KMS-11 (cell line): Measurements from ENCODE around the gene SLC2A4RG.

Experiments used
- H2AFZ ChIP-seq: fragments of 200-600 bp; sonication (generic); 2 replicates; pipeline ENCODE4 v1.6.1; 2016; ENCODE audit warnings: antibody characterized with exemption, mixed run types, low read depth
- H3K27ac ChIP-seq: fragments of 200-600 bp; sonication (generic); 2 replicates; pipeline ENCODE4 v1.6.1; 2016; ENCODE audit warnings: mild to moderate bottlenecking, mixed run types
- H3K27me3 ChIP-seq: fragments of 200-600 bp; sonication (generic); 2 replicates; pipeline ENCODE4 v1.6.1; 2017; ENCODE audit warnings: mild to moderate bottlenecking, low read depth, mixed run types, moderate library complexity; ENCODE audit not compliant: insufficient read depth
- H3K36me3 ChIP-seq: fragments of 200-600 bp; sonication (generic); 2 replicates; pipeline ENCODE4 v1.6.1; 2017; ENCODE audit warnings: mild to moderate bottlenecking, mixed run types; ENCODE audit not compliant: insufficient read depth
- H3K4me1 ChIP-seq: fragments of 200-600 bp; sonication (generic); 2 replicates; pipeline ENCODE4 v1.6.1; 2016; ENCODE audit warnings: mild to moderate bottlenecking, low read depth, mixed run types; ENCODE audit not compliant: poor library complexity, severe bottlenecking
- H3K4me2 ChIP-seq: fragments of 200-600 bp; sonication (generic); 2 replicates; pipeline ENCODE4 v1.7.0; 2016; ENCODE audit warnings: mild to moderate bottlenecking, mixed run types
- H3K4me3 ChIP-seq: fragments of 200-600 bp; sonication (generic); IDR thresholded peaks from 2 replicates; pipeline ENCODE4 v1.6.1; 2017; ENCODE audit warnings: low read depth, low read length, mixed read lengths; ENCODE audit not compliant: insufficient read depth
- H3K79me2 ChIP-seq: fragments of 200-600 bp; sonication (generic); 2 replicates; pipeline ENCODE4 v1.6.1; 2016; ENCODE audit warnings: low read depth, mixed run types; ENCODE audit not compliant: insufficient read depth
- H3K9ac ChIP-seq: fragments of 200-600 bp; sonication (generic); 2 replicates; pipeline ENCODE4 v1.6.1; 2016; ENCODE audit warnings: mild to moderate bottlenecking, mixed run types
- H4K20me1 ChIP-seq: fragments of 200-600 bp; sonication (generic); 2 replicates; pipeline ENCODE4 v1.6.1; 2016; ENCODE audit warnings: mild to moderate bottlenecking, mixed run types; ENCODE audit not compliant: insufficient read depth
- TF ChIP-seq, protein P1 (sequence below): fragments of 200-600 bp; sonication (generic); conservative IDR thresholded peaks from 2 replicates; pipeline ENCODE4 v1.6.1; 2017; ENCODE audit warnings: low read depth, mild to moderate bottlenecking, antibody characterized with exemption, low read length, moderate library complexity, mixed read lengths

SLC2A4RG gene

DNA sequence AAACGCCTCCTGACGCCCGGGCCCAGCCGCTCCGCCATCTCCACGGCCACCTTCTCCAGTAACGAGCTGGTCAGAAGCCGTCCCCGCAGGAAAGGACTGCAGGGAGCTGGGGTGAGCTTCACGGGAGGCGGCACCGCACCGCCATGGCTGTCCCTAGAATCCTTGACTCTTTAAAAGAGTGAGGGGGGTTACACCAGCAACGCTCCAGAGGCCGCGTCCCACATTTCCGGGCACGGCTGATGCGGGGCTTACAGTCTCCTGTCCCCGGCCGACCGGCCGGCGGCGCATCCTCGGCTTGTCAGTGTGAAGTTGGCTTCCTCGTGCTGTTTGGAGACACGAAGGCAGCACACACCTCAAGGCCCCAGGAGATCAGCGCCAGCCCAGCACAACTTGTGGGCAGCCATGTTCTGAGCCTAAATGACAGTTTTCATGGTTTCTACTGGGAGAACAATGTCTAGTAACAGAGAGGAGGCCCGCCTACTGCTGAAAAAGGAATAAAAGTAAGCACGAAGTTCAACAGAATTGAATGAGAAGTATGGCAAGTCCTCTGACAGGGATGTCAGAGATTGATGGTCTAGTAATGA is 30.4 kb downstream of the SLC2A4RG start:
- no peak overlapping the region for H3K4me2 ChIP-seq
- no peak overlapping the region for H3K9ac ChIP-seq
- TF ChIP-seq, protein P1, sequence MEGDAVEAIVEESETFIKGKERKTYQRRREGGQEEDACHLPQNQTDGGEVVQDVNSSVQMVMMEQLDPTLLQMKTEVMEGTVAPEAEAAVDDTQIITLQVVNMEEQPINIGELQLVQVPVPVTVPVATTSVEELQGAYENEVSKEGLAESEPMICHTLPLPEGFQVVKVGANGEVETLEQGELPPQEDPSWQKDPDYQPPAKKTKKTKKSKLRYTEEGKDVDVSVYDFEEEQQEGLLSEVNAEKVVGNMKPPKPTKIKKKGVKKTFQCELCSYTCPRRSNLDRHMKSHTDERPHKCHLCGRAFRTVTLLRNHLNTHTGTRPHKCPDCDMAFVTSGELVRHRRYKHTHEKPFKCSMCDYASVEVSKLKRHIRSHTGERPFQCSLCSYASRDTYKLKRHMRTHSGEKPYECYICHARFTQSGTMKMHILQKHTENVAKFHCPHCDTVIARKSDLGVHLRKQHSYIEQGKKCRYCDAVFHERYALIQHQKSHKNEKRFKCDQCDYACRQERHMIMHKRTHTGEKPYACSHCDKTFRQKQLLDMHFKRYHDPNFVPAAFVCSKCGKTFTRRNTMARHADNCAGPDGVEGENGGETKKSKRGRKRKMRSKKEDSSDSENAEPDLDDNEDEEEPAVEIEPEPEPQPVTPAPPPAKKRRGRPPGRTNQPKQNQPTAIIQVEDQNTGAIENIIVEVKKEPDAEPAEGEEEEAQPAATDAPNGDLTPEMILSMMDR, result no peak

DNA sequence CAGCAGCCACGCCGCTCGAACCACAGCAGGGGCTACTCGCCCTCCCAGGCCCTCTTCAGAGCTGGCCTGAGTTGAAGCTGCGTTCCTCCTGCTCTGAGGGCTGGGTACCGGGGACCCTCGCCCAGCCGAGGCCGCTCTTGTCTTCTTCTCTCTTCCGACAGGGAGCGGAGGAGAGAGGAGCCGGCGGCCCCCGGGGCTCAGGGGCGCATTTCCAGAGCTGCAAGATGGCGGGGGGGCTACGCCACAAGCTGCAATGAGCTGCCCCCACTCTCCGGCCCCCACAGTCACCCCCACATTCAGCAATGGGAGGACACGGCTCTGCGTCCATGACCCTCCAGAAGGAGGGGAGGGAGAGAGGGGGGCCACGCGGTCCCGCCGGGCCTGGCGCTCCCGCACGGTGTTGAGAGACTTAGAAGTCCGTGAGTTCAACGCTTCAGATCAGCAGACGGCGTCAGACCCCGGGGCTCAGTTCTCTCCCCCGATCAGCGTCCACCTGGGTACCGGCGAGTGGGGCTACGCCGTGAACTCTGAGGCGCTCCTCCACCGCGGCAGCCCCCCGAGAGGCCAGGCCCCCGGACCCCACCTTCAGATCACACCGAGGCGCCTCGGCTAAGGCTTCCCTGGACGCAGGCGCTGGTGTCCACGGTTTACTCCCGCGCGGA is 31.6 kb downstream of the SLC2A4RG start:
- no peak overlapping the region for H3K27ac ChIP-seq
- no peak overlapping the region for H3K9ac ChIP-seq
- H3K27me3 ChIP-seq, result peaks cover 79% of the 10 kb centered on the region
- H3K4me2 ChIP-seq, result no peak overlapping the region
- H4K20me1 ChIP-seq, result no peaks in the 10 kb centered on the region
- H3K4me3 ChIP-seq, result no peak overlapping the region
- no peaks in the 10 kb centered on the region for H3K36me3 ChIP-seq
- H3K4me1 ChIP-seq, result no peaks in the 10 kb centered on the region
- no peaks in the 10 kb centered on the region for H3K79me2 ChIP-seq
- TF ChIP-seq, protein P1, result no peak
- no peak overlapping the region for H2AFZ ChIP-seq

More for the DNA sequence above, 30.4 kb downstream of the SLC2A4RG start:
- H2AFZ ChIP-seq, result no peak overlapping the region
- peaks cover 89% of the 10 kb centered on the region for H3K27me3 ChIP-seq
- no peaks in the 10 kb centered on the region for H4K20me1 ChIP-seq
- no peak overlapping the region for H3K27ac ChIP-seq
- H3K4me1 ChIP-seq, result no peaks in the 10 kb centered on the region
- H3K79me2 ChIP-seq, result no peaks in the 10 kb centered on the region
- no peaks in the 10 kb centered on the region for H3K36me3 ChIP-seq
- H3K4me3 ChIP-seq, result no peak overlapping the region

DNA sequence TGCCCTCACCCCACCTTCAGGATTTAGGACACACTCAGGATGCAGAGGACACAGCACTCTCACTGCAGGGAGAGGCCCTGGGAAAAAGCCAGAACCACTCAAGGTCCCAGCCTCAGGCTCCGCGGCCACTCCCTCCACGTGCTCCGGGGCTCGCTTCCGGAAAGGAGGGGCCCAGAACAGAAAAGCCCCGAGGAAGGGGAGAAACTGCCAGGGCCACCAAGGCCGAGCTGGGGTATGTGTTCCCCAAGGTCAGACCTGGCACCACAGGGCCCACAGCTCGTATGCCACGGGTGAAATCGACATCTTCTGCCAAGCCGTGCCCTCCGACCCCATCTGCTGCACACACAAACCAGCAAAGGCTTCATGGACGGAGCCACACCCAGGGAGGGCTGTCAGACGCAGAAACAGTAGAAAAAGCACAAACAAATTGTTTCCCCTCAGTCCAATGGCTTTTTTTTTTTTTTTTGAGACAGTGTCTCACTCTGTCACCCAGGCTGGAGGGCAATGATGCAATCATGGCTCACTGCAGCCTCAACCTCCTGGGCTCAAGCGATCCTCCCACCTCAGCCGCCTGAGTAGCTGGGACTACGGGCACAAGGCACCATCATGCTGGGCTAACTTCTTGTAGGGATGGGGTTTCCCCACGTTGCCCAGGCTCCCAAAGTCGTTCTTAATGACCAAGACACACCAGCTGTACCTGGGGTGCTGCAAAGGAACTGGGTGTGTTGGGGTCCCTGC is 33.4 kb downstream of the SLC2A4RG start:
- Histone ChIP-seq H3K9ac (no peak overlapping the region), H2AFZ (peak overlapping the region; percentile 10; the same call in 1 of the 2 replicates), H3K27me3 (peaks cover 76% of the 10 kb centered on the region), H4K20me1 (no peaks in the 10 kb centered on the region), H3K79me2 (no peaks in the 10 kb centered on the region), H3K27ac (no peak overlapping the region), H3K4me1 (no peaks in the 10 kb centered on the region), H3K4me2 (no peak overlapping the region), H3K36me3 (no peaks in the 10 kb centered on the region), H3K4me3 (no peak overlapping the region)
- TF ChIP-seq, protein P1, result no peak

DNA sequence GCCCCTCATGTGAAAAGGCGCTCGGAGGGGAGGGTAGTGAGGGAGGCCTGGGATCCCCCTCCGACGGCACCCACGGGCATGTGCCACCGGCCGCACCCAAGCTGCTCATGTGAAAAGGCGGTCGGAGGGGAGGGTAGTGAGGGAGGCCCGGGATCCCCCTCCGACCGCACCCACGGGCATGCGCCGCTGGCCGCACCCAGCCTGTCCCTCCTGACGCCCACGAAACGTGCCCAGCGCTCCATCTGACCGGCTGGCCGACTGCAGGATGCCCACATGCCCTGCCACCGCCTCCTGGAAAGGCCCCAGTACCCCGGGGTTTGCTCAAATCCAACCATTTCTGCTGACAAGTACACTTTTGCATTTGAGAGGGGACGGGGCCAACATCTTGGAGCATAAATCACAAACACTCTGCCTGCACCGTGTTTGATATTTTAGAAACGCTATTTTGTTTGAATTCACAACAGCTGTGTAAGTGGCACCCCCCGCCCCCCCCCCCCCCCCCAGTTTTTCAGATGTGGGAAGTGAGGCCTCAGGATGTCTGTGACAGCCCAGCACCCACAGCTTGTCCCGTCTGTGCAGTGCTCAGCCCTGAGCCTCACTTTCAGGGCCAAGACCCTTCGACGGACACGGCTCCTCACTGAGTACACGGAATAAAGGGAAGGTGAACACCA is 34.1 kb downstream of the SLC2A4RG start:
- Histone ChIP-seq H3K27me3 (peaks cover 71% of the 10 kb centered on the region), H4K20me1 (no peaks in the 10 kb centered on the region), H3K4me1 (no peaks in the 10 kb centered on the region), H3K27ac (no peak overlapping the region), H3K36me3 (no peaks in the 10 kb centered on the region), H3K79me2 (no peaks in the 10 kb centered on the region), H2AFZ (no peak overlapping the region), H3K4me2 (no peak overlapping the region), H3K4me3 (no peak overlapping the region), H3K9ac (no peak overlapping the region)
- TF ChIP-seq, protein P1, result no peak
